Sigmoid colon (tissue), 4 donors: ENCODE results near the gene SINHCAF.
"Not testable (repeated sequence)": the region's sequence is repeated elsewhere in the genome, so short reads cannot be mapped to it uniquely, and the experiment has no call there.

Experiments
- CTCF ChIP-seq, 4 experiments: fragments of 450-650 bp in 3 of 4; fragments of 200-600 bp in 1 of 4; IDR thresholded peaks; one replicate each; pipeline ENCODE4 v1.5.1; 2016 to 2019; ENCODE audit warnings: antibody characterized with exemption in 4 of 4, mild to moderate bottlenecking in 3 of 4, moderate library complexity in 2 of 4
- EP300 ChIP-seq, 4 donors: sonication (generic); formaldehyde crosslinking; IDR thresholded peaks; one replicate each; pipeline ENCODE4 v1.6.1; 2017; ENCODE audit warnings: antibody characterized with exemption in 4 of 4
- POLR2A ChIP-seq, 2 donors: fragments of 450-650 bp; IDR thresholded peaks; one replicate each; pipeline ENCODE4 v1.6.1; 2016; ENCODE audit warnings: antibody characterized with exemption in 2 of 2, mild to moderate bottlenecking in 2 of 2, moderate library complexity in 2 of 2
- POLR2AphosphoS5 ChIP-seq, 4 donors: sonication (generic); formaldehyde crosslinking; IDR thresholded peaks; one replicate each; pipeline ENCODE4 v1.6.1; 2017; ENCODE audit warnings: antibody characterized with exemption in 4 of 4

- peak in 1 of 4 experiments; percentile 11 for TF ChIP-seq CTCF (IDR thresholded peaks at IDR 0.05)
- TF ChIP-seq POLR2AphosphoS5, EP300, POLR2A (IDR thresholded peaks at IDR 0.05): not testable (repeated sequence)
These were observed 74.0 kb downstream of the SINHCAF start for GRCh38 chr12:31251707-31252611.
